Activated CD8-positive, alpha-beta memory T cell treated with anti-CD3 and anti-CD28 coated beads, Interleukin-2, amount 10 ng/mL, durations not matched to agents 7 days and 5 days (primary cell): ENCODE data around the gene CDH11. TPM values are rescaled to one million over a fixed set of nuclear protein-coding genes. Genes with fewer than 3 reads are reported as not detected.

Experiments
- ATAC-seq: fragments of 150-1000 bp; cut with Tn5 transposase; one replicate; pipeline ENCODE4 v1.10.0; 2021; ENCODE audit warnings: moderate library complexity
- CTCF ChIA-PET: fragments of 350-600 bp; sonication (Branson Sonifier 250); formaldehyde crosslinking; loops from one replicate; lab custom pipeline; 2021; ENCODE audit warnings: antibody characterized with exemption; lab: Charles Lee
- DNase-seq: peaks from one replicate; pipeline ENCODE4 v3.0.0-alpha.2; 2020
- H3K27ac Mint-ChIP-seq: one replicate; pipeline ENCODE4 v1.8.0; 2021; ENCODE audit warnings: mild to moderate bottlenecking, mixed read lengths
- H3K27me3 Mint-ChIP-seq: one replicate; pipeline ENCODE4 v1.8.0; 2021; ENCODE audit warnings: mixed read lengths
- H3K36me3 Mint-ChIP-seq: one replicate; pipeline ENCODE4 v1.8.0; 2021; ENCODE audit warnings: mild to moderate bottlenecking, mixed read lengths
- H3K4me1 Mint-ChIP-seq: one replicate; pipeline ENCODE4 v1.8.0; 2021; ENCODE audit warnings: mixed read lengths
- H3K4me3 Mint-ChIP-seq: one replicate; pipeline ENCODE4 v1.8.0; 2021; ENCODE audit warnings: mild to moderate bottlenecking, moderate library complexity, mixed read lengths
- H3K9me3 Mint-ChIP-seq: one replicate; pipeline ENCODE4 v1.8.0; 2022; ENCODE audit warnings: low read depth, mixed read lengths
- total RNA-seq, 2 experiments: library from RNA; stranded (reverse); gene quantifications; one replicate each; pipeline ENCODE4 v1.2.3, GENCODE V29; 2021

The CDH11 gene
- total RNA-seq, 2 experiments from 2014 or later: not detected

DNA sequence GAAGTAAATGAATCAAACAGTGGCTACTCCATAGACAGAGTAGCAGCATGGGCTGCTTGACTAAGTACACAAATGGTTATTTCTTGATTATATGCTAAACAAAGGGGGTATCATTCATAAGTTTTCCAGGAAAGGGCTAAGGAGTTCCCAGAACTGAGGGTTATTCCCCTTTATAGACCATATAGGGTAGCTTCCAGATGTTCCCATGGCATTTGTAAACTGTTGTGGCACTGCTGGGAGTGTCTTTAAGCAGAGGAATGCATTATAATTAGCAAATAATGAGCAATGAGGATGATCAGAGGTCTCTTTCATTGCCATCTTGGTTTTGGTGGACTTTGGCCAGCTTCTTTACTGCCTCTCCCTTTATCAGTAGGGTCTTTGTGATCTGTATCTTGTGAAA is 105.1 kb downstream of the CDH11 start:
- Mint-ChIP-seq H3K36me3 (no peaks in the 10 kb centered on the region), H3K4me3 (no peak overlapping the region), H3K9me3 (peaks cover 9% of the 10 kb centered on the region), H3K27ac (no peak overlapping the region), H3K4me1 (no peaks in the 10 kb centered on the region), H3K27me3 (no peaks in the 10 kb centered on the region)
- CTCF ChIA-PET: no interaction called here
- ATAC-seq: no peak
- no peak for DNase-seq

DNA sequence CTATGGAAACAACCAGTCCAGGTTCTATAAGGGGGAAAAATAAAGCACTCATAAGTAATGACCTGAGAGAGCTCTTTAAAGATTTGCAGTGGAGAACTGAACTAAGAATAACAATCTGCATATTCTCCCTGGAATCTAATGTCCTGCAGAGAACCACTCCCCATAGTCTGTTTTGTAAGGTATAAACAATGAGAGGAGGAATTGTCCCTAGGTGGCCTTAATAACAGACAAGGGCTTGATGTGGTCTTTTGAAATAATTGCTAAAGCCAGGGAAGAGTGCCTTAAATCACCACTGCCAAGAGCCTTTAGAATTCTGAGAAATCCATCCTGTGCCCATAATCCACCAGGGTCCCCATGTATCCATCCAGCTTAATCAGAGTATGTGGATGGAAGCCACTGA is 106.3 kb downstream of the CDH11 start:
- Mint-ChIP-seq H3K27ac (no peak overlapping the region), H3K27me3 (no peaks in the 10 kb centered on the region), H3K36me3 (no peaks in the 10 kb centered on the region), H3K4me3 (no peak overlapping the region), H3K9me3 (peaks cover 9% of the 10 kb centered on the region), H3K4me1 (no peaks in the 10 kb centered on the region)
- CTCF ChIA-PET: no interaction called here
- ATAC-seq: no peak
- no peak for DNase-seq

DNA sequence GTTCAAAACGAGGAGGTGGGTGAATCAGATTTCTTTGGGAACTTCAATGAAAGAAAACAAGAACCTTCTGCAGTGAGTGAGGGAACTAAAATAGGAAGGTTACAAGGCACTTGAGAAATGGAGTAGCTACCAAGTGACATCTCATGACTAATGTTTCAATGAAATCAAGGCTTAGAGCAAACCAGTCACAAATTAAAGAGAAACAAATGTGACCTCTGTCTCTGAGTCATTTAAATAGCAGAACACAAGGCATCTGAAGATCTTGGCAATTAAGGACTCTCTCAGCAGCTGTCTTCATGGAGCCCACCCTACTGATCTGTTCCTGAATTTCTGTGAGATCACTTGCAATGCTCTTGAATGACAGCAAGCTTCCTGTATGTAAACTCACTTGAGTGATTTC is 109.5 kb downstream of the CDH11 start:
- Mint-ChIP-seq H3K27me3 (no peaks in the 10 kb centered on the region), H3K4me1 (no peaks in the 10 kb centered on the region), H3K27ac (no peak overlapping the region), H3K9me3 (peaks cover 9% of the 10 kb centered on the region), H3K4me3 (no peak overlapping the region), H3K36me3 (no peaks in the 10 kb centered on the region)
- ATAC-seq (no peak), DNase-seq (no peak)
- CTCF ChIA-PET: no interaction called here

DNA sequence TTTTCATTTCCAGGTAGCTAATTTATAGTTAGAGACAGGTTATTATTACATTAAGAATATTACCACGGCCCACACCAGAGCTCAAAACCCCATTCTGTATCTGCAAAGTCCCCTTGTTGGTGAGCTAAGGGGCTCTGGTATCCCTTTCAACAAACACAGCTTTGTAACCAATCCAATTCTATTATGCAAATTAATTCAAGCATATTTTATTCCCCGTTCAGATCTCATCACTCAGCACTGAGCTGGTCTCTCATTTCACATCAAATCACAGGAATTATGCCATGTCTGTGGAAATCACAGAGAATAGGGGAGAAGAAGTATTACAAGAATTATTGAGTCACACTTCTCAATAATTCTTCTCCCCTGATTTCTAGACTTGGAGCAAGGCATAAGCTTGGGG is 111.7 kb downstream of the CDH11 start:
- CTCF ChIA-PET: no interaction called here
- no peak for DNase-seq
- H3K4me1 Mint-ChIP-seq: no peaks in the 10 kb centered on the region
- H3K36me3 Mint-ChIP-seq: no peaks in the 10 kb centered on the region
- no peaks in the 10 kb centered on the region for H3K27me3 Mint-ChIP-seq
- ATAC-seq: no peak
- no peak overlapping the region for H3K27ac Mint-ChIP-seq
- no peak overlapping the region for H3K4me3 Mint-ChIP-seq
- peaks cover 12% of the 10 kb centered on the region for H3K9me3 Mint-ChIP-seq

DNA sequence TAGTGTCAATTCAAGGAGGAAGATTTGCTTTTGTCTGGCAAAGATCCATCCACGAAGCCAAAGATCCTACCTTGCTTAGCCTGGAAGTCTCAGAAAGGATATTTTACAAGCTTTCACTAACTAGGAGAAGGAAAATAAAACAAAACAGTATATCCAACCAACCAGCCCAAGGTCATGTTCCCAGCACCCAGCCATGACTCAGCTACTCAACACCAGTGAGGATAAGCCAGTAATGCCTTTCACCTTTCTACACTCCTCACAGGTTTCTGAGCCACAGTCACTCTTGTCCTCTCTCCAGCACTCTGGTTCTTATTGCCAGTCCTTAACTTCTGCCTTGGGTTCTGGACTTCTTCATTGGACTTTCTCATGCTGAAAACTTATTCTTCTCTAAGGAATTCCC is 116.2 kb downstream of the CDH11 start:
- Mint-ChIP-seq H3K9me3 (peaks cover 6% of the 10 kb centered on the region), H3K4me1 (no peaks in the 10 kb centered on the region), H3K36me3 (no peaks in the 10 kb centered on the region), H3K4me3 (no peak overlapping the region), H3K27ac (no peak overlapping the region), H3K27me3 (no peaks in the 10 kb centered on the region)
- CTCF ChIA-PET: no interaction called here
- ATAC-seq (no peak), DNase-seq (no peak)

DNA sequence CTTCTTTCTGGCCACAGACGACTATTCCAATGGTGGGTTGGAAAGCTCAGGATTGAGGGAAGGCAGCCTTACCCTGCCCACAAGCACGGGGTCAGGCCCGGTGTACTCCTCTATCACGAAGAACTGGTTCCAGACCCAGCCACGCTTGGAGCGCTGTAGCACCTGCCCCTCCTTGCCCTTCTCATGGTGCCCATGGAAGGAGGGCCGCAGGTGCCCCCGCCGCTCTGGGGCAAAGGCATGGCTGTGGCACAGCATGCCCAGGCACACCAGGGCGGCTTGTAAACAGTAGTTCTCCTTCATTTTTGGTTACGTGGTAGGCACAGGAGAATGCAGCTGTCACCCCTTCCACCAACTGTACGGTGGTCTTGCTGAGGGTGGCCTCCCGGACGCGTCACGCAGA is 117.3 kb downstream of the CDH11 start:
- H3K9me3 Mint-ChIP-seq: peaks cover 6% of the 10 kb centered on the region
- CTCF ChIA-PET: no interaction called here
- no peaks in the 10 kb centered on the region for H3K4me1 Mint-ChIP-seq
- ATAC-seq: no peak
- H3K36me3 Mint-ChIP-seq: no peaks in the 10 kb centered on the region
- H3K27me3 Mint-ChIP-seq: no peaks in the 10 kb centered on the region
- DNase-seq: no peak
- H3K27ac Mint-ChIP-seq: no peak overlapping the region
- H3K4me3 Mint-ChIP-seq: no peak overlapping the region

DNA sequence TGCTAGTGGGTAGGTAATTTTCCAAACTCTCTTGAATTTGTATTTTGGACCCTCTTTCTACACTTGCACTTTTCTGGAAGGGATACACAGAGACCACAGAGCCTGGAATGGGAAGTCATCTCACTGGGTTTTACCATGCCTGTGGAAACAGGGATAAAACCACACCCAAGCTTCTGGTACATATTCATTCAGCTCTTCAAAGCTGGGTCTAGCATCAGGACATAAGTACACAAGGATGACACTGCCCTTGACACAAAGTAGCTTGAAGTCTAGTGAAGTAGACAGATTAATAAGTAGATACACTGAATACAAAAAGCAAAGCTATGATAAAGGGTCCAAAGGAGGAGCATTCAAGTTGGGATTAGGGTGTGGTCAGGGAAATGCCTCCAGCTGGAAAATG is 118.2 kb downstream of the CDH11 start:
- Mint-ChIP-seq H3K27ac (no peak overlapping the region), H3K9me3 (peaks cover 6% of the 10 kb centered on the region)

DNA sequence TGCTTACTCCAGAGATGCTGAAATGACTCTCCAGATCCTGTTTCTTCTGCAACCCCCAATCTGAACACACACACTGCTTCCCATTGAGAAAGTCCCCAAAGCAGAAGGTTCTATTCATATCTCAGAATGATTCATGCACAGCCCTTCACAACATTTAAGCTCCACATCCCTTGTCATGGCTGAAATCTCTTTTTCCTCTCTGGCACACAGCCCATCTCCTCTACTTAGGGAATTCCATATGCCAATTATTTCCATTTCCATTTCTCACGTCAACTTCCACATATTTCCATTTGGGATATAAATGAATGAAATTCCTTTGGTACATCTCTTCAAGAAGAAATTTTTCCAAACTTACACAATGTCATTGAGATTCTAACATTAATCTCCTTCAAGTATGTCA is 119.6 kb downstream of the CDH11 start:
- no peak for ATAC-seq
- CTCF ChIA-PET: no interaction called here
- no peak overlapping the region for H3K4me3 Mint-ChIP-seq
- no peaks in the 10 kb centered on the region for H3K4me1 Mint-ChIP-seq
- no peaks in the 10 kb centered on the region for H3K27me3 Mint-ChIP-seq
- no peak overlapping the region for H3K27ac Mint-ChIP-seq
- no peak for DNase-seq
- peaks cover 6% of the 10 kb centered on the region for H3K9me3 Mint-ChIP-seq
- H3K36me3 Mint-ChIP-seq: no peaks in the 10 kb centered on the region

More for the DNA sequence above, 118.2 kb downstream of the CDH11 start:
- CTCF ChIA-PET: no interaction called here
- Mint-ChIP-seq H3K27me3 (no peaks in the 10 kb centered on the region), H3K4me1 (no peaks in the 10 kb centered on the region), H3K4me3 (no peak overlapping the region), H3K36me3 (no peaks in the 10 kb centered on the region)
- no peak for DNase-seq
- no peak for ATAC-seq

DNA sequence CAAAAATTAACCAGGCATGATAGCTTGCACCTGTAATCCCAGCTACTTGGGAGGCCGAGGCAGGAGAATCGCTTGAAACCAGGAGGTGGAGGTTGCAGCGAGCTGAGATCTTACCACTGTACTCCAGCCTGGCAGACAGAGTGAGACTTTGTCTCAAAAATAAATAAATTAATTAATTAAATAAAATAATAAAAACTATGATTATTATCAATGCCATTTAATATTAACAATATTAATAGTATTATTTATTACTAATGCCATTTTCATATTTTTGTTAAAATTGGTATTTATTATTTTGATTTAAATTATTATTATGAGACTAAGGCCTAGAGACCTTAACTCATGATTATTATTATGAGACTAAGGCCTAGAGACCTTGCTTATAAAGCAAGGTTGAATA is 121.2 kb downstream of the CDH11 start:
- ATAC-seq: no peak
- CTCF ChIA-PET: no interaction called here
- no peaks in the 10 kb centered on the region for H3K27me3 Mint-ChIP-seq

DNA sequence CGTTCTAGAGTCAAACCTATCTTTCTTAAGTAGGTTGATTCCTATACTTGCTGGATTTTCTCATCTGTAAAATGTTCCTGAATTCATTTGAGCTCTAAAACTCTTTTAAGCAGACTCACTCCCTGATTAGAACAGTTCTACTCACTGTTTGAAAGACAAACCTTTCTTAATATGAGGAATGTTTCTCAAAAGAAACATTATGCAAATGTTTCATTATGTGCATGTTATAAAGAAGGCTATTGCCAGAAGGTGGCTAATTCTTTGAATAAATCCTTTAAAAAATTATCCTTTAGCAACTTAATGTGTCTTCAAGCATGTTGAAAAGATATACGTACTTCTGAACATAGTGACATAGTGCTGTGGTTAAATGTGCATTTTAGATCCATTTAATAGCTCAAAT is 124.1 kb downstream of the CDH11 start:
- H3K4me3 Mint-ChIP-seq: no peak overlapping the region
- CTCF ChIA-PET: no interaction called here
- H3K4me1 Mint-ChIP-seq: no peaks in the 10 kb centered on the region
- peaks cover 2% of the 10 kb centered on the region for H3K9me3 Mint-ChIP-seq
- no peak overlapping the region for H3K27ac Mint-ChIP-seq
- H3K27me3 Mint-ChIP-seq: no peaks in the 10 kb centered on the region
- H3K36me3 Mint-ChIP-seq: no peaks in the 10 kb centered on the region
- DNase-seq: no peak
- ATAC-seq: no peak

More for the DNA sequence above, 121.2 kb downstream of the CDH11 start:
- Mint-ChIP-seq H3K36me3 (no peaks in the 10 kb centered on the region), H3K27ac (no peak overlapping the region), H3K4me3 (no peak overlapping the region), H3K9me3 (peaks cover 4% of the 10 kb centered on the region), H3K4me1 (no peaks in the 10 kb centered on the region)
- DNase-seq: no peak

DNA sequence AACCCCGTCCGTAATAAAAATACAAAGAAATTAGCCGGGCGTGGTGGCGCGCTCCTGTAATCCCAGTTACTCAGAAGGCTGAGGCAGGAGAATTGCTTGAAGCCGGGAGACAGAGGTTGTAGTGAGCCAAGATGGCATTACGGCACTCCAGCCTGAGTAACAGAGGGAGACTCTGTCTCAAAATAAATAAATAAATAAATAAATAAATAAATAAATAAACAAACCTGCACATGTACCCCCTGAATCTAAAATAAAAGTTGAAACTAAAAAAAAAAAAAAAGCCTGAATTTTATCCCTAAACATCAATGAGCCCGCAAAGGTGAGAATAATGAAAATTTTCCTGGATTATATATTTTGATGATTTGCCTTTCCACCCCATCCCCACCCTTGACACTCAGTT is 124.7 kb downstream of the CDH11 start:
- H3K4me1 Mint-ChIP-seq: no peaks in the 10 kb centered on the region
- no peak overlapping the region for H3K4me3 Mint-ChIP-seq
- peaks cover 2% of the 10 kb centered on the region for H3K9me3 Mint-ChIP-seq
- H3K36me3 Mint-ChIP-seq: no peaks in the 10 kb centered on the region
- ATAC-seq (no peak), DNase-seq (no peak)
- H3K27ac Mint-ChIP-seq: no peak overlapping the region
- CTCF ChIA-PET: no interaction called here
- no peaks in the 10 kb centered on the region for H3K27me3 Mint-ChIP-seq

DNA sequence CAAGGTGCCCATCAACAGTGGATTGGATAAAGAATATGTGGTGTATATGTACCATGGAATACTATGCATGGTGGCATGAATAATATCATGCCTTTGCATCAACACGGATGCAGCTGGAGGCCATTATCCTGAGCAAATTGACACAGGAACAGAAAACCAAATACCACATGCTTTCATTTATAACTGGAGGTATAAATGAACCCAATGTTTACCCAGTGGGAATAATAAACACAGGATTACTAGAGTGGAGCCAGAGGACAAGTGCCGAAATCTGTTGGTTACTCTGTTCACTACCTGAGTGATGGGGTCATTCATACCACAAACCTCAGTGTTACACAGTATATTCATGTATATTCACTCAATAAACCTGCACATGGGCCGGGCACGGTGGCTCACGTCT is 125.2 kb downstream of the CDH11 start:
- Mint-ChIP-seq H3K36me3 (no peaks in the 10 kb centered on the region), H3K27ac (no peak overlapping the region), H3K4me1 (no peaks in the 10 kb centered on the region), H3K9me3 (peaks cover 2% of the 10 kb centered on the region), H3K27me3 (no peaks in the 10 kb centered on the region), H3K4me3 (no peak overlapping the region)
- no peak for ATAC-seq
- DNase-seq: no peak
- CTCF ChIA-PET: no interaction called here

DNA sequence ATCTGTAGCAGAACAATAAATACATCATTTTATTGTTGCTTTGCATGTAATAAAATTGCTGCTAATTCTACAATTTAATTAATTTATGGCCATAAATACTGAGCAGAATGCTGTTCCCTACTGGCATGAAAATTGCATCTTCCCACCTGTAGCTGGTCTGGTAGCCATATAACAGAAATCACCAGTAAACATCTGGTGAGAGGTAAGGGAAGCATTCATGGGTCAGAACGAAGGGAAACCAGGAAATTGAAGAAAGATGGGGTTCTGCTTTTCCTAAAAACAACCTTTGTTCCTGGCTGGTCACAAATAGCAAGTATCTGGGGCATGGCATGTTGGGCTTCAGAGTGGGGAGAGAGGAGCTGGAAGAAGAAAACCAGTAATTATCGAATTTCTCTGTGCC is 128.4 kb downstream of the CDH11 start:
- CTCF ChIA-PET: no interaction called here

DNA sequence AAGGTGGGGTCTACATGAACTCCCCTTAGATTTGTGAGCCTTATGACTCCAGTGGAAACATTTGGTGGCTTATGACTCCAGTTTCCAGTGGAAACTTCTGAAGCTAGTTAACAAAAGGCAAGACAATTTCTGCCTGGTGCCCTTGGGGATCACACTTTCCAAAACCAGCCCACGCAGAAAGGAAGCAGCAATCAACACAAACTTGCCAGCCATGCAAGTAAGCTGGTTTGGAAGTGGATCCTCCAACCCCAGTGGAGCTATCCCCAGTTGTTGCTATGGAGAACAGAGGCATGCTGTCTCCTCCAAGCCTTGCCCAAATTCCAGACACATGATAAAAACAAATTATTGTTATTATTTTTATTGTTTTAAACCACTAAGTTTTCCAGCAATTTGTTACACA is 130.9 kb downstream of the CDH11 start:
- H3K4me3 Mint-ChIP-seq: no peak overlapping the region
- no peak for ATAC-seq
- H3K27me3 Mint-ChIP-seq: no peaks in the 10 kb centered on the region
- CTCF ChIA-PET: no interaction called here
- no peaks in the 10 kb centered on the region for H3K4me1 Mint-ChIP-seq
- no peak overlapping the region for H3K27ac Mint-ChIP-seq
- DNase-seq: no peak
- no peaks in the 10 kb centered on the region for H3K36me3 Mint-ChIP-seq
- peaks cover 14% of the 10 kb centered on the region for H3K9me3 Mint-ChIP-seq

More for the DNA sequence above, 128.4 kb downstream of the CDH11 start:
- DNase-seq (no peak), ATAC-seq (no peak)
- Mint-ChIP-seq H3K36me3 (no peaks in the 10 kb centered on the region), H3K4me3 (no peak overlapping the region), H3K4me1 (no peaks in the 10 kb centered on the region), H3K9me3 (peaks cover 12% of the 10 kb centered on the region), H3K27ac (no peak overlapping the region), H3K27me3 (no peaks in the 10 kb centered on the region)

DNA sequence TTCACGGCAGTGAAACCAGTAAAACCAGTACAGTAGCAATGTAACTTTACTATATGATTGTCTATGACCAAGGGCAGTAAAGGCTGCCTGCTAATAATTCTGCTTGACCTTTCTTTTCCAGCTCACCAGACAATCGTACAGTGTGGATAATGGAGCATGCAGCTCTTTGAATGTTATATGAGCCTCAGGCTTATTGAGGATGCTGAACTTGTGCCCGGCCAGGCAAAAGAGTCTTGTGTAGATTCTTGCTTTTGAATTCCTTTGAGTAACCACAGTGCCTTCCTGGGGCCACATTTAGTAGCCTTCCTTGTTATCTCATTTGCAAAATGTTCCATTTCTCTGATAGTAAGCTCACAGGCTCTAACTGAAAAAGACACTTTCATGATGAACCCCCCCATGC is 131.8 kb downstream of the CDH11 start:
- Mint-ChIP-seq H3K4me1 (no peaks in the 10 kb centered on the region), H3K36me3 (no peaks in the 10 kb centered on the region), H3K27me3 (no peaks in the 10 kb centered on the region), H3K27ac (no peak overlapping the region), H3K9me3 (peaks cover 12% of the 10 kb centered on the region), H3K4me3 (no peak overlapping the region)
- ATAC-seq (no peak), DNase-seq (no peak)
- CTCF ChIA-PET: no interaction called here
